Sigmoid colon (tissue), 7 donors: ENCODE results near the gene MRPL1. TPM values are rescaled to one million over a fixed set of nuclear protein-coding genes. Genes with fewer than 3 reads are reported as not detected.

ENCODE experiments used
- DNase-seq: peaks from one replicate; pipeline ENCODE4 v3.0.0-alpha.2; 2019
- H3K27ac ChIP-seq, 4 donors: fragments of 200-600 bp; sonication (generic); one replicate each; pipeline ENCODE4 v1.5.1; 2016 to 2019; ENCODE audit warnings: mild to moderate bottlenecking in 1 of 4
- H3K27me3 ChIP-seq, 3 donors: fragments of 200-600 bp; sonication (generic); one replicate each; pipeline ENCODE4 v1.5.1; 2019; ENCODE audit warnings: mild to moderate bottlenecking in 1 of 3
- H3K36me3 ChIP-seq, 4 donors: fragments of 200-600 bp; sonication (generic); one replicate each; pipeline ENCODE4 v1.5.1; 2016 to 2019
- H3K4me1 ChIP-seq, 4 donors: fragments of 200-600 bp; sonication (generic); one replicate each; pipeline ENCODE4 v1.5.1; 2017 to 2019
- H3K4me3 ChIP-seq, 4 donors: fragments of 200-600 bp; sonication (generic); one replicate each; pipeline ENCODE4 v1.5.1; 2017 to 2019; ENCODE audit warnings: mild to moderate bottlenecking in 2 of 4, moderate library complexity in 1 of 4
- H3K9me3 ChIP-seq, 4 donors: fragments of 200-600 bp in 3 of 4; sonication (generic) in 3 of 4; one replicate each; pipeline versions ENCODE4 v1.5.1 to v1.6.1; 2013 to 2019
- EP300 ChIP-seq, 4 donors: sonication (generic); formaldehyde crosslinking; IDR thresholded peaks; one replicate each; pipeline ENCODE4 v1.6.1; 2017; ENCODE audit warnings: antibody characterized with exemption in 4 of 4
- POLR2A ChIP-seq, 2 donors: fragments of 450-650 bp; IDR thresholded peaks; one replicate each; pipeline ENCODE4 v1.6.1; 2016; ENCODE audit warnings: antibody characterized with exemption in 2 of 2, mild to moderate bottlenecking in 2 of 2, moderate library complexity in 2 of 2
- POLR2AphosphoS5 ChIP-seq, 4 donors: sonication (generic); formaldehyde crosslinking; IDR thresholded peaks; one replicate each; pipeline ENCODE4 v1.6.1; 2017; ENCODE audit warnings: antibody characterized with exemption in 4 of 4
- WGBS, 2 donors: extraction: QIAGEN DNeasy Blood & Tissue Kit; methylation state at CpG; one replicate each; pipeline ENCODE4 v1.1.7; 2013; 5-methylcytosine and 5-hydroxymethylcytosine counted together
- intact Hi-C: fragments of 100-400 bp; cut with DNase I; formaldehyde crosslinking; loops from one replicate; pipeline ENCODE4 v1.15.1; 2023
- polyA plus RNA-seq, 3 donors: library from polyadenylated mRNA; stranded (reverse); fragments of 200-250 nt; gene quantifications; one replicate each; pipeline ENCODE4 v1.2.3, GENCODE V29; 2013
- total RNA-seq, 4 donors: library from RNA; depleted of rRNA; stranded (reverse); fragments of >200 nt; gene quantifications; one replicate each; pipeline ENCODE4 v1.1.0, GENCODE V29; 2016
- TF ChIP-seq, protein P1 (sequence below), 4 experiments: fragments of 450-650 bp in 3 of 4; fragments of 200-600 bp in 1 of 4; IDR thresholded peaks; one replicate each; pipeline ENCODE4 v1.5.1; 2016 to 2019; ENCODE audit warnings: antibody characterized with exemption in 4 of 4, mild to moderate bottlenecking in 3 of 4, moderate library complexity in 2 of 4
- donor health status: healthy with polysubstance abuse.
- donor health status: Bipolar disorder and iron deficiency.
- donor health status: healthy.

The MRPL1 gene
- 10 to 100 TPM; 23.2 to 30.0 (median 28.9) TPM for total RNA-seq
- 10 to 100 TPM; 48.9 to 52.9 (median 51.1) TPM for polyA plus RNA-seq

DNA sequence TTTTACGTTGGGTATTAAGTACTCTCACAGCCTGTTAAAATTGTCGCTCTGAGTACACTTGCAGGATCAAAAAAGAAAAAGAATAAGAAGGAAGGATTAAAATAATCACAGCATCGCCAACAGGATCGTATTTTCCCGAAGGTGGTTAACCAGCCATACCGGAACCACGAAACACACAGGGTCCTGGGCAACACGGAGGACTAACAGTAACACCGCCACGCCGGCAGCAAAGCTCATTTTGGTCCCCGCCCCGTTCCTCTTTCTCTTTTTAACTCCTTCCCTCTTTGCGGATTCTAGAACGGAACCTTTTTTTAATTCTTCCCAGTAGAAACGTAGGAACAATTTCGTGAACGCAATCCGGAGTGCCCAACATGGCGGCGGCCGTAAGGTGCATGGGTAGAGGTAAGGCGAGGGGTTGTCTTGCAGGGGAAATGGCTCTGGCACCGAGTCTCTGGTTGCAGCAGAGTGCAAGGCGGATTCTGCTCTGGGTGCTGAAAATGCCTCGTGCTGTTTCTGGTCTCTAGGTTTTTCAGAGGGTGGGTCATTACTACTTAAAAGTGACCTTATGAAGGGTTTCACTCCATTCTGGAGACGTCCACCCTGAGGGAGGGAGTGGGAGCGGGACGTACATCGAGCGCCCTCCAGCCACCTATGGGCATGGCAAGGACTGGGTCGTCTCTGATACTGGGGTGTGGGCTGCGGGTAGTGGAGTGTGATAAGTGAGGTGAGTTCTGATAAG is at the start of gene MRPL1:
Gene MRPL1 (plus strand): TSS at position 353 of the 739 bp plus-strand sequence. CDS start 19 bp downstream, at position 372.
- Histone ChIP-seq H3K4me1 (peaks cover 0 to 17% (median 10%) of the 10 kb centered on the region in 4 donors), H3K9me3 (no peaks in the 10 kb centered on the region), H3K4me3 (peak within 1 kb of the TSS; percentile 47 to 71 (median 63)), H3K27me3 (no peaks in the 10 kb centered on the region), H3K36me3 (no peaks in the 10 kb centered on the region), H3K27ac (peak within 1 kb of the TSS; percentile 82 to 93 (median 90))
- peak; percentile 96 for DNase-seq
- WGBS, 2 donors, result 0 to 1% methylated on average over 33 of the region's 33 CpGs
- TF ChIP-seq POLR2A (IDR thresholded peaks at IDR 0.05) (peak; percentile 31 to 44), EP300 (IDR thresholded peaks at IDR 0.05) (peak in 1 of 4 donors; percentile 43), POLR2AphosphoS5 (IDR thresholded peaks at IDR 0.05) (peak; percentile 71 to 89 (median 78))
- TF ChIP-seq, protein P1, sequence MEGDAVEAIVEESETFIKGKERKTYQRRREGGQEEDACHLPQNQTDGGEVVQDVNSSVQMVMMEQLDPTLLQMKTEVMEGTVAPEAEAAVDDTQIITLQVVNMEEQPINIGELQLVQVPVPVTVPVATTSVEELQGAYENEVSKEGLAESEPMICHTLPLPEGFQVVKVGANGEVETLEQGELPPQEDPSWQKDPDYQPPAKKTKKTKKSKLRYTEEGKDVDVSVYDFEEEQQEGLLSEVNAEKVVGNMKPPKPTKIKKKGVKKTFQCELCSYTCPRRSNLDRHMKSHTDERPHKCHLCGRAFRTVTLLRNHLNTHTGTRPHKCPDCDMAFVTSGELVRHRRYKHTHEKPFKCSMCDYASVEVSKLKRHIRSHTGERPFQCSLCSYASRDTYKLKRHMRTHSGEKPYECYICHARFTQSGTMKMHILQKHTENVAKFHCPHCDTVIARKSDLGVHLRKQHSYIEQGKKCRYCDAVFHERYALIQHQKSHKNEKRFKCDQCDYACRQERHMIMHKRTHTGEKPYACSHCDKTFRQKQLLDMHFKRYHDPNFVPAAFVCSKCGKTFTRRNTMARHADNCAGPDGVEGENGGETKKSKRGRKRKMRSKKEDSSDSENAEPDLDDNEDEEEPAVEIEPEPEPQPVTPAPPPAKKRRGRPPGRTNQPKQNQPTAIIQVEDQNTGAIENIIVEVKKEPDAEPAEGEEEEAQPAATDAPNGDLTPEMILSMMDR (IDR thresholded peaks at IDR 0.05), result no peak
- intact Hi-C loops, result loop anchor here (1.0 kb wide), 1 partner anchor 44 kb away; no protein-coding TSS in a partner anchor

DNA sequence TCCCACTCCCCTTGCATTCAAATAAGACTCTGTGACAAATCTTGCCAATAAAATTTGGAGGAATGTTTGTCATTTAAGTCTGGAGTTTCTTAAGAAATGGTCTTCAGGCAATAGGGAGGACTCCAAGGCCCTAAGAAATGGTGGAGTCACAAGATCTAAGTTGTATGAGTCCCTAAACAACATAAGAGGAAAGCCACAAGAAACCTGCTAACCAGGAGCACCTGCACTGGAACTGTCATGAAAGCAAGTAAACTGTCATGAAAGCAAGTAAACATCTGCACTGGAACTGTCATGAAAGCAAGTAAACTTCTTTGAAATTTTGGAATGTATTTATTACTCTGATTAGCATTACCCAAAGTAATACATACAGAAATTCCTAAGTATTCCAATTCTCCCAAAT is 47.0 kb upstream of the MRPL1 start:
- Histone ChIP-seq H3K9me3 (no peaks in the 10 kb centered on the region), H3K27me3 (no peaks in the 10 kb centered on the region), H3K4me3 (no peak overlapping the region), H3K36me3 (no peaks in the 10 kb centered on the region), H3K4me1 (peaks cover 0 to 26% (median 19%) of the 10 kb centered on the region in 4 donors), H3K27ac (peak overlapping the region in 2 of 4 donors; percentile 15 to 37)
- TF ChIP-seq EP300 (IDR thresholded peaks at IDR 0.05), result no peak
- TF ChIP-seq, protein P1 (IDR thresholded peaks at IDR 0.05), result no peak
- TF ChIP-seq POLR2AphosphoS5 (IDR thresholded peaks at IDR 0.05), result no peak
- no peak for TF ChIP-seq POLR2A (IDR thresholded peaks at IDR 0.05)
- DNase-seq, result no peak
- intact Hi-C loops, result loop anchor here (5.0 to 10.0 kb wide), 2 partner anchors 61 to 242 kb away; partner anchors contain the start of gene FRAS1

DNA sequence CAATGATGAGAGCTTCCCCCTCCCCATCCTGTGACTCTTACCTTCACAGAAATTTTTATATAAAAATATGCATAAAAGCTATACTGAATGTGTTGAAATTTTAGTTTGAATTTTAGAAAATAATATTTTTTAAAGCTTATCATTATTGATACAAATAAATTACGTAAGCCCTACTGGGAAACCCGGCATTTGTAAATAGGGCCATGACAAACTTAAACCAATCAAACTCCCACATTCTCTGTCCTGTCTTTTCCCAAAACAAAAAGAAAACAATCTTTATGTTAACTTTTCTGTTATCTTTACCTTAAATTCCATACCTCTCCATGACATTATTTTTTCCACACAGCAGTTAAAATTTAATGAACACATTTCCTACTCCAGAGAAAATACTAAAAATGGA is 46.1 kb upstream of the MRPL1 start:
- Histone ChIP-seq H3K27ac (peak overlapping the region in 1 of 4 donors; percentile 6), H3K4me3 (no peak overlapping the region), H3K36me3 (no peaks in the 10 kb centered on the region), H3K9me3 (no peaks in the 10 kb centered on the region), H3K27me3 (no peaks in the 10 kb centered on the region), H3K4me1 (peaks cover 0 to 34% (median 26%) of the 10 kb centered on the region in 4 donors)
- TF ChIP-seq POLR2A (IDR thresholded peaks at IDR 0.05) (no peak), POLR2AphosphoS5 (IDR thresholded peaks at IDR 0.05) (no peak), EP300 (IDR thresholded peaks at IDR 0.05) (no peak)
- TF ChIP-seq, protein P1 (IDR thresholded peaks at IDR 0.05), result no peak
- WGBS, 2 donors, result 72% methylated on average over 2 of the region's 2 CpGs
- DNase-seq, result no peak
- intact Hi-C loops, result loop anchor here (5.0 to 10.0 kb wide), 2 partner anchors 62 to 241 kb away; partner anchors contain the start of gene FRAS1

DNA sequence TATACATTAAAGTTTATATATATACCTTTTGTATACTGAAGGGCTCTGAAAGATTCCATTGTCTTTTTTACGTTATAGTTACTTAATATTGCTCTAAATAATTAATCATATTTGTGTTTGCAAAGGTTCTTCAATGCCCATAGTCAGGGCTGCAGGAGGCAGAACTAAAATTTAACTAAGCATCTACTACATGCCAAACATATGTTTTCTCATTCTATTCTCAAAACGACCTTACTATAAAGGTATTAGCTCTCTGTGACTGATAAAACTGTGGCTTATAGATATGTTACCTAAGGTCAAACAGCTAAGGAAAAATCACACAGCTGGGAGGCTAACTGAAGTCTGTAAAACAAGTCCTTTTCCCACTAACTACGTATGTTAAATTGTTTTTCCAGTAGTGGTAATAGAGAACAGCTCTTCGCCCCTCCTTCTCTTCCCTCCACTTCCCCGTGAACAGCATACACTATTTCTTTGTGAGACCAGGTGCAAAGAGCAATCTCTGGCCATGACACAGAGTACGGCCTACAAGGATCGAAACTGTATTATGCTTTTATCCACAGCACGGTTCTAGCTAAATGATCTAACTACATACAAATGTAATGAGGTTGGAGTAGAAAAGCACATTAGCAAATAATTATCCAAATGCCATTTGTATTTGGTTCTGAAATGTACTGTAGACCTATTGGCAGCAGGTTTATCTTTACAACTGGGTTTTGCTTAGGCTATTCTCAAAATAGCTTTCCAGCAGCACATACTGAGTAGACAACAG is 45.1 kb upstream of the MRPL1 start:
- Histone ChIP-seq H3K4me1 (peaks cover 0 to 39% (median 28%) of the 10 kb centered on the region in 4 donors), H3K36me3 (no peaks in the 10 kb centered on the region), H3K27me3 (no peaks in the 10 kb centered on the region), H3K4me3 (peak overlapping the region; percentile 95 to 98 (median 96)), H3K27ac (peak overlapping the region; percentile 99 to 100 (median 100)), H3K9me3 (no peaks in the 10 kb centered on the region)
- intact Hi-C loops, result loop anchor here (1.0 to 10.0 kb wide), 3 partner anchors 45 to 240 kb away; partner anchors contain the start of genes FRAS1 and MRPL1
- DNase-seq, result no peak
- 9 to 32% methylated on average over 8 of the region's 8 CpGs for WGBS, 2 donors
- TF ChIP-seq POLR2AphosphoS5 (IDR thresholded peaks at IDR 0.05) (no peak), POLR2A (IDR thresholded peaks at IDR 0.05) (no peak), EP300 (IDR thresholded peaks at IDR 0.05) (no peak)
- TF ChIP-seq, protein P1 (IDR thresholded peaks at IDR 0.05), result no peak
